Stimulated activated CD4-positive, alpha-beta T cell treated with anti-CD3 and anti-CD28 coated beads, Interleukin-2, amount 100 ng/mL, for 24 hours (primary cell): Measurements from ENCODE around the gene NDST1.

ENCODE experiments used
- DNase-seq, 2 donors: peaks; one replicate each; pipeline ENCODE4 v3.0.0-alpha.2; 2020

NDST1 gene

GRCh38 chr5:150525163-150525562 is 17.2 kb downstream of the NDST1 start:
- DNase-seq = no peak

DNA sequence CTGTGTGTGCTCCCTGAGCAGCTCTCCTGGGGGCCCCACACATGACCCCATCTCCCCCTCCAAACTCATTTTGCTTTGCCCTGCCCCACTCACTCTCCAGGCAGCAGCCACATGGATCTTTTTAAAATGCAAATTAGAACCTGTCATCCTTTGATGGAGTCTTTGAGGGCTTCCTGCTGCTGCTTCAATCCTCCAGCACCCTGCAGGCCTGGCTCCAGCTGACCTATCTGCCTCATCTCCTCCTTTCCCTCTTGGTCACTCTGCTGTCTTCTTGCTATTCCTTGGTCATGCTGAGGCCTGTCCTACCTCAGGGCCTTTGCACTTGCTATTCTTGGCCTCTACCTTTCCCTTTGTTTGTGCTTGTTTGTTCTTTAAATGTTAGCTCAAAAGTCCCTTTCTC is 17.9 kb downstream of the NDST1 start:
- DNase-seq = no peak

DNA sequence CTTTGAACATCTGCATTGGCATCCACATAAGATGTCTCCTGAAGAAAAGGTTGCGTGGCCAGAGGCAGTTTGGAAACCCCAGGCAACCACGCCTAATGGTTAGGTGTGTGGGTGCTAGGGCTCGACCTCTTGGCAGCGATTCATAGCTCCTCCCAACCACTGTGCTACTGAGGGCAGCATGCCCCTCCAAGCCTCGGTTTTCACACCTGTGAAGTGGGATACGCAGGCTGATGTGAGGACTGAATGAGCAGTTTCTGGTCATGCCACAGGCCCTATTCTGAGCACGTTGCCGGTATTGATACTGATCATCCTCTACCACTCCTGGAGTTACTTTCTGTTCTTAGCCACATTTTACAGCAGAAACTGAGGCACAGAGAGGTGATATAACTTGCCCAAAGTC is 19.1 kb downstream of the NDST1 start:
- no peak for DNase-seq

- DNase-seq = no peak
Observed at GRCh38 chr5:150527808-150528207, 19.9 kb downstream of the NDST1 start.

DNA sequence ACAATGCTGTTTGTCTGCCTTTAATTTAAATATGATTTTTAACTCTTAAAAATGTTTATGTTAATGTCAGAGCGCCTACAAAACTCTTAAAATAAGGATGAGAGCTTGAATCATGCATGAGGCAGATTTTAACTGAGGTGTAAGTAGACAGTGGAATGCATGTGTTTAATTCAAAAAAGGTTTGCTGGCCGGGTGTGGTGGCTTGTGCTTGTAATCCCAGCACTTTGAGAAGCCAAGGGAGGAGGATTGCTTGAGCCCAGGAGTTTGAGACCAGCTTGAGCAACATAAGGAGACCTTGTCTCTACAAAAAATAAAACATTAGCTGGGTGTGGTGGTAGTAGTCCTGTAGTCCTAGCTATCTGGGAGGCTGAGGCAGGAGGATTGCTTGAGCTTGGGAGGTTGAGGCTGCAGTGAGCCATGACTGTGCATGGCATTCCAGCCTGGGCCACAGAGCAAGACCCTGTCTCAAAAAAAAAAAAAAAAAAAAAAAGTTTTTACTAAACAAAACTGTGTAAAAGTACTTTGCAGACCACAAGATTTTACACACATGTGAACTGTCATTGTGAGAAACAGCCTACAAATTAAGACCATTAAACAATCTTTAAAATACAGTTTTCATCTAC is 21.1 kb downstream of the NDST1 start:
- DNase-seq = no peak

GRCh38 chr5:150529555-150529954 is 21.6 kb downstream of the NDST1 start:
- DNase-seq = no peak

- DNase-seq = no peak
Observed at GRCh38 chr5:150530423-150530822, 22.5 kb downstream of the NDST1 start.

DNA sequence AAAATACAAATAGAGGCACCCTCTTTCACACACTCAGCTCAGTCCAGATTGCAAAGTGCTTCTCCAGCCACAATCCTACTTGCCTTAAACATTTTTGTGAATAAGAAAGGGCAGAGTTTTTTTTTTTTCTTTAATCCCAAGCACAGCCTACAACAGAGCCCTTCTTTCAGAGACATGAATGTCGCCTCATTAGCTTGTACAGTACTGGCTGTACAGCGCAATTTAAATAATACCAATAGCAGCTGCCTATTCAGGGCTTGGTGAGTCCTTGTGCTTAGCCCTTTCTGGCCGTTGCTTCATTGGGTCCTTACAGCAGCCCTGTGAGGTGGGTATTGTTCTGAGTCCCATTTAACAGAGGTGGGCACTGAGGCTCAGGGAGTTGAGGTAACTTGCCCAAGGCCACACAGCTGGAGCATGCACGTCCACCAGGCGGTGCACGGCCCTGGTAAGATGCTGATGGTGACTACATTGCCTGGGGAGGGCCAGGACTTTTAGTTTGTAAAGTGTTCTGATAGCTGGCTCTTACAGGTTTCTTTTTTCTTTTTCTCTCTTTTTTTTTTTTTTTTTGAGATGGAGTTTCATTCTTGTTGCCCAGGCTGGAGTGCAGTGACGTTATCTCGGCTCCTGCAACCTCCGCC is 23.1 kb downstream of the NDST1 start:
- DNase-seq = no peak

DNA sequence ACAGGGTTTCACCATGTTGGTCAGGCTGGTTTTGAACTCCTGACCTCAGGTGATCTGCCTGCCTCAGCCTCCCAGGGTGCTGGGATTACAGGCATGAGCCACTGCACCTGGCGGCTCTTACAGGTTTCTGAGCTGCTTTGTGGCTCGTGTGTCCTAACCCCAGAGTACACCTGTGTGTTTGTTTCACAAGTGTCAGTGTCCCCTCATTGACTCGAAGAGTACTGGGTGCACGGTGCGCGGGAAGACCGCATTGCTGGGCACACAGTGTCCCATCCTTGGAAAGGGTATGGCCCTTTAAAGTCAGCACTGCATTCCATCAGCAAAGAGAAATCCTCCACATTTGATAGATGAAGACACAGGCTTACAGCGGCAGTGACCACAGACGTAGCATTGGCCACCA is 23.8 kb downstream of the NDST1 start:
- DNase-seq = no peak

DNA sequence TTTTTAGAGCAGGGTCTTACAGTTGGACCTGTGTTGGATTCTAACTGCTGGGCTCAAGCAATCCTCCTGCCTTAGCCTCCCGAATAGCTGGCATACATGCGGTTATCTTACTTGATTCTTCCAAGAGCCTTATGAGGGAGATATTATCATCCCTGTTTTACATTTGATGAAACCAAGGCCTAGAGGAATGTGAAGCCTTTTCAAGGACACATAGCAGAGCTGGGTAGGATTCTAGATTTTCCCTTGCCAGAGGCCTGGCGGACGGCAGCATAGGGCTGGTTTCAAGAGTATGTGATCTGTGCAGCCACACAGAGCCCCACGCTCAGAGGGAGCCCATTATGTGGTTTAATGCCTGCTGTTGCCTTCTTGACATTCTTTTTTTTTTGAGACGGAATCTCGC is 24.2 kb downstream of the NDST1 start:
- no peak for DNase-seq

- no peak for DNase-seq
Observed at GRCh38 chr5:150532996-150533395, 25.1 kb downstream of the NDST1 start.

DNA sequence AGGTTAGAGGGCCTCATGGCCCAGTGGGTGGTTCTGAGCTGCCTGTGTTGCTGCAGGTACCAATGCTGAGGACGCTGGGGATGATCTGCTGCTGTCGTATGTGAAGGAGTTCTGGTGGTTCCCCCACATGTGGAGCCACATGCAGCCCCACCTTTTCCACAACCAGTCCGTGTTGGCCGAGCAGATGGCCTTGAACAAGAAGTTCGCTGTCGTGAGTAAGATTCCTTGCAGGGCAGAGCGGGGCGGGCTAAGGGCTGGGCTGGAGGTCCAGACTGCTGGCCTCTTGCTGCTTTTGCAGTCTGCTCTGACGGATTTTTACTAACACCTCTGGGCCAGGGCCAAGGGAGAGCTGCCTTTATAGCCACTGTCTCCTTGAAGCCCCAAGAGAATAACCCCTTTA is 26.9 kb downstream of the NDST1 start:
- no peak for DNase-seq

GRCh38 chr5:150535611-150536010 is 27.7 kb downstream of the NDST1 start:
- no peak for DNase-seq

- no peak for DNase-seq
Observed at GRCh38 chr5:150538007-150538917, 30.3 kb downstream of the NDST1 start.

DNA sequence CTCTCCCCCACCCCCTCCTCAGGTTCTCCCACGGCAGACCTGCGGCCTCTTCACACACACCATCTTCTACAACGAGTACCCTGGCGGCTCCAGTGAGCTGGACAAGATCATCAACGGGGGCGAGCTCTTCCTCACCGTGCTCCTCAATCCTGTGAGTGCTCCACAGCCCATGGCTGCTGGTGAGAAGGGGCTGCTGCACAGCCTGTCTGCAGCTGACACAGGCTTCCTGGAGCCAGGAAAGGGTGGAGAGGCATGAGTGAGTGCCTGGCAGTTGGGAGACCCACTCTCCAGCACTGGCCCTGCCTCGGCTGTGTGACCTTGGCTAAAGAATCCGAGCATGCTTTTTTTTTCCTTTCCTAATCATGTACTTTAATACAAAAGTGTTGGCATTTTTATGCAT is 31.3 kb downstream of the NDST1 start:
- DNase-seq = no peak

- no peak for DNase-seq
Observed at GRCh38 chr5:150540042-150540441, 32.1 kb downstream of the NDST1 start.

- no peak for DNase-seq
Observed at GRCh38 chr5:150540615-150541396, 32.9 kb downstream of the NDST1 start.

DNA sequence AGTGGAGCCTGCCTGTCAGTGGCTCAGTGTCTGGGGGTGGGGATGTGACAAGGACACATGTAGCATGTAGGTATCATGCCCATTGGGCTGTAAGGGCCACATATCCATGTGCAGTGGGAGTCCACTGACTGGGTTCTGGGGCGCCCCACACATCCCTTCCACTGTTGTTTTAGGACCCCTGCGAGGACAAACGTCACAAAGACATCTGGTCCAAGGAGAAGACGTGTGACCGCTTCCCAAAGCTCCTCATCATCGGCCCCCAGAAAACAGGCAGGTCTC is 33.4 kb downstream of the NDST1 start:
- DNase-seq = no peak

DNA sequence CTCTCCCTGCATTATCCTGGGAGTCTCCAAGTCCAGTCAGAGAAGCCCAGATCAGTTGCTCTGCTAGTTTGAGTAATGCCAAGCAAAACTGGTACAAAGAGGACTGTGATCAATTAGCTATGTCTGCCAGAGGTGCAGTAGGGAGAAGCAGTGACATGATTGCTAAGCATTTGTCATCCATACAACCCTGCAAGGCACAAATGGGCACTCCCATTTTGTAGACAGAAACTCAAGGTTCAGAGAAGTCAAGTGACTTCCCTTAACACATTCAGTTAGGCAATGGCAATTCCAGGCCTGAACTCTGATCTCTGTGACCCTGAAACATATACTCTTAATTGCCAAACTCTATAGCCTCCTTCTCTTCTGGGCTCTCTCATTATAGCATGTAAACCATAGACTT is 34.0 kb downstream of the NDST1 start:
- no peak for DNase-seq

DNA sequence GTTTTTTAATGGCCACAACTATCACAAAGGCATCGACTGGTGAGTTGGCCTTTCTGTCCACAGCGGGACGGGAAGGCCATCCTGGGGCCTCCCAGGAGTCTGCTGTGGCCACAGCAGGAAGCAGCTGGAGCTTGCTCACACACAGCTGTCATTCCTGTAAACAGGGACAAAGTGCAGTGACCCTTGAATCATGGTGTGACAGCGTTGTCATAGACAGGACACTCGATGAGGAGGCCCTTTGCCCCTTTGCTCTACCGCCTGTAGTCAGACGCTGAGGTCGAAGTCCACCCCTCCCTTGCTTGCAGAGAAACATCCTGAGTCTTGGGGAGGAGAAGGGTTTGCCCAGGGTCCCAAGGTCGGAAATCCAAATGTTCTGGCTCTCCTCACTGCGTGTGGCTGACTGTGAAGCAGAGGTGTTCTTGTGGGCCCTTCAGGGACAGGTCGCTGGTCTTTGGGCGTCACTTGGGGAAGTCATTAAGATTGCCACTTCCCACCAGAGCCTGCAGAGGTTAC is 35.1 kb downstream of the NDST1 start:
- no peak for DNase-seq

DNA sequence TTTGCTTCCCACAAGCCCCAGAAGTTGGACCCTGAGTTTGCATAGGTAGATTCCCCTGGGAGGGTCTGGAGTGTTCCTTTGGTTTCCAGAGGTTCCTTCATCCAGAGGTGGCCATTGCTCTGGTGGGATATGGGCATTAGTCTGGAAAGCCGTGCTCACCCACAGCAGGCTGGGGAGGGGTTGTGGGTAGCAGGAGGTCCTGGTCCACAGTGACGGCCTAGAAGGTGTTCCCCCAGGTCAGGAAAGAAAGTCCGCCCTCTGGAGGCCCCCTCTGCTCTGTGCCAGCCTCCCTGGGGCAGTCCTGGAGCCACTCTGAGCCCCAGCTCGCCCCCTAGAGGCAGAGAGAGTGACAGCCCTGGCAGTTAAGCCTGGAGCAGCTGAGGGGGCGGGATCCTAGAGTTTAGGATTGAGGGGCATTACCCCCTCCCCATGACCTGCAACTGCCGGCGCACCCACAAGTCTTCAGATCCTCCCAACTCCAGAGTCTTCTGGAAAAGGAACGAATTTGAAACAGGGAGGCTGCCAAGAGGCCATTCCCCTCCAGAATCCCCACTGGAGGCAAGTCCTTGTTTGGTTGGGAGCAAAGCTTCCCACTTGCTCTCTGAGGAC is 36.8 kb downstream of the NDST1 start:
- peak; percentile 63 to 75 for DNase-seq

DNA sequence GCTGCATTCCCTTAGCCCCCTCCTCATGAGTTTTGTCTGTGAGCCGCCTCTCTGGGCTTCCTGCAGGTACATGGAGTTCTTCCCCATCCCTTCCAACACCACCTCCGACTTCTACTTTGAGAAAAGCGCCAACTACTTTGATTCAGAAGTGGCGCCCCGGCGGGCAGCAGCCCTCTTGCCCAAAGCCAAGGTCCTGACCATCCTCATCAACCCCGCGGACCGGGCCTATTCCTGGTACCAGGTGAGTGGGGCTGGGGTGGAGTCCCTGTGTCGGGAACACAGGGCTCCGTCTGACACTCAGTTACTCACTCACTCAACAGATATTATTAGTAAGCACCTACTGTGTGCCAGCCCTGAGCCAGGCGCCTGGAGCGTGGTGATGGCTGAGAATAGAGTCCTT is 37.3 kb downstream of the NDST1 start:
- DNase-seq = no peak

DNA sequence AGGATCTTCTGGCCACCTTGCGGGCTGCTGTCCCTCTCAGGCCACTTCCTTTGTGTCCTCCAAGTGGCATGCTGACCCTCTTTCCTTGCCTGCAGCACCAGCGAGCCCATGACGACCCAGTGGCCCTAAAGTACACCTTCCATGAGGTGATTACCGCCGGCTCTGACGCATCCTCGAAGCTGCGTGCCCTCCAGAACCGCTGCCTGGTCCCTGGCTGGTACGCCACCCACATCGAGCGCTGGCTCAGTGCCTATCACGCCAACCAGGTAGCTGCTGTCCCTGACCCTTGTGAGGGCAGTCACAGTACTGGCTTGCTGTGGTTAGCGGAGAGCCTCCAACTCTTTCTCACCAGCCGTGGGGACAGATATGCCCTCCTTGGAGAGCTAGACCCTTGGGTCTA is 40.2 kb downstream of the NDST1 start:
- DNase-seq = no peak
